ENCODE results near the gene HAUS6. TPM values are rescaled to one million over a fixed set of nuclear protein-coding genes. Genes with fewer than 3 reads are reported as not detected.

HAUS6 gene
- total RNA-seq, 2 donors from 2014 or later, result 7.3 to 11.3 TPM

DNA sequence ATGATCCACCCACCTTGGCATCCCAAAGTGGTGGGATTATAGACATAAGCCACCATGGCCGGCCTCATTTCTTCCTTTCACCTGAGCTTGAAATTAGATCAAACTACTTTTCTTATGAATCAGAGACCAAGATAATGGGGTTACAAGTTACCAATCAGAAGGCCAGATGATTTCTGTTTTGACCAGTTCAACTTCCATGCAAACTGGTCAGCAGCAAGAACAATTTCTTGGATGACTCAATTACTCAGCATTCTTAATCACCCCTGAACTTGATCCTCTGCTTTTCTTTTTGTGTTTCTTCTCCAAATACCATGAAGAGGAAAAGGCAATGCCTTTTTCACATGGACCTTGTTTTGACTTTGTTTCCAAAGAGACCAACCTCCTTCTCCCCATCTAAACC is 34.6 kb upstream of the HAUS6 start:
- intact Hi-C loops (cut with DNase I), result no loop called here
- DNase-seq (ENCODE audit: low spot score), result no peak
- Histone ChIP-seq H3K4me1 (replicated peaks) (no peaks in the 10 kb centered on the region), H3K27ac (no peak overlapping the region), H3K9me3 (no peaks in the 10 kb centered on the region), H3K36me3 (no peaks in the 10 kb centered on the region), H3K4me3 (no peak overlapping the region), H3K27me3 (replicated peaks; ENCODE audit: insufficient read depth) (no peaks in the 10 kb centered on the region)
- WGBS, result 93% methylated on average over 1 of the region's 1 CpG
- TF ChIP-seq POLR2A (IDR thresholded peaks at IDR 0.05) (no peak), POLR2AphosphoS5 (IDR thresholded peaks at IDR 0.05) (no peak)
- TF ChIP-seq, protein P1, sequence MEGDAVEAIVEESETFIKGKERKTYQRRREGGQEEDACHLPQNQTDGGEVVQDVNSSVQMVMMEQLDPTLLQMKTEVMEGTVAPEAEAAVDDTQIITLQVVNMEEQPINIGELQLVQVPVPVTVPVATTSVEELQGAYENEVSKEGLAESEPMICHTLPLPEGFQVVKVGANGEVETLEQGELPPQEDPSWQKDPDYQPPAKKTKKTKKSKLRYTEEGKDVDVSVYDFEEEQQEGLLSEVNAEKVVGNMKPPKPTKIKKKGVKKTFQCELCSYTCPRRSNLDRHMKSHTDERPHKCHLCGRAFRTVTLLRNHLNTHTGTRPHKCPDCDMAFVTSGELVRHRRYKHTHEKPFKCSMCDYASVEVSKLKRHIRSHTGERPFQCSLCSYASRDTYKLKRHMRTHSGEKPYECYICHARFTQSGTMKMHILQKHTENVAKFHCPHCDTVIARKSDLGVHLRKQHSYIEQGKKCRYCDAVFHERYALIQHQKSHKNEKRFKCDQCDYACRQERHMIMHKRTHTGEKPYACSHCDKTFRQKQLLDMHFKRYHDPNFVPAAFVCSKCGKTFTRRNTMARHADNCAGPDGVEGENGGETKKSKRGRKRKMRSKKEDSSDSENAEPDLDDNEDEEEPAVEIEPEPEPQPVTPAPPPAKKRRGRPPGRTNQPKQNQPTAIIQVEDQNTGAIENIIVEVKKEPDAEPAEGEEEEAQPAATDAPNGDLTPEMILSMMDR (IDR thresholded peaks at IDR 0.05), result no peak

DNA sequence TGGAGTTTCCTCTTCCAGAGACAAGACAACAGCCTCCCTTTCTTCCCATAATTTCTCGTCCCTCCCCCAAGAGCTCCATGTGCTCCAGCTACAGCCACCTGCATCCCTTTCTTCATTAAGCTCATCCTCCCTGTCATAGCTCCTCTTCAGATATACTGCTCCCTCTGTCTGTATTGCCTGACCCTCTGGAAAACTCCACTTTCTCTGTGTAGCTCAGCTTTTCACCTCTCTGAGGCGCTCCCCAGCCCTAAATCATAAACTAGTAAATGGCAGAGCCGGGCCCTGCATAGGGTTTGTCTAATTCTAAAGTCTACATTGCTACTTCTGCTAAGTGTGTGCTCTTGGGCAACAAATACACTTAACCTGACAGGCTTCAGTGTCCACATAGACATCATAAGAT is 33.4 kb upstream of the HAUS6 start:
- no peak for DNase-seq (ENCODE audit: low spot score)
- H3K4me1 ChIP-seq (replicated peaks), result no peaks in the 10 kb centered on the region
- no peaks in the 10 kb centered on the region for H3K9me3 ChIP-seq
- no peak overlapping the region for H3K27ac ChIP-seq
- intact Hi-C loops (cut with DNase I), result no loop called here
- no peak overlapping the region for H3K4me3 ChIP-seq
- 69% methylated on average over 3 of the region's 3 CpGs for WGBS
- H3K36me3 ChIP-seq, result no peaks in the 10 kb centered on the region
- TF ChIP-seq POLR2AphosphoS5 (IDR thresholded peaks at IDR 0.05), result no peak
- TF ChIP-seq, protein P1 (IDR thresholded peaks at IDR 0.05), result no peak
- TF ChIP-seq POLR2A (IDR thresholded peaks at IDR 0.05), result no peak
- no peaks in the 10 kb centered on the region for H3K27me3 ChIP-seq (replicated peaks; ENCODE audit: insufficient read depth)

DNA sequence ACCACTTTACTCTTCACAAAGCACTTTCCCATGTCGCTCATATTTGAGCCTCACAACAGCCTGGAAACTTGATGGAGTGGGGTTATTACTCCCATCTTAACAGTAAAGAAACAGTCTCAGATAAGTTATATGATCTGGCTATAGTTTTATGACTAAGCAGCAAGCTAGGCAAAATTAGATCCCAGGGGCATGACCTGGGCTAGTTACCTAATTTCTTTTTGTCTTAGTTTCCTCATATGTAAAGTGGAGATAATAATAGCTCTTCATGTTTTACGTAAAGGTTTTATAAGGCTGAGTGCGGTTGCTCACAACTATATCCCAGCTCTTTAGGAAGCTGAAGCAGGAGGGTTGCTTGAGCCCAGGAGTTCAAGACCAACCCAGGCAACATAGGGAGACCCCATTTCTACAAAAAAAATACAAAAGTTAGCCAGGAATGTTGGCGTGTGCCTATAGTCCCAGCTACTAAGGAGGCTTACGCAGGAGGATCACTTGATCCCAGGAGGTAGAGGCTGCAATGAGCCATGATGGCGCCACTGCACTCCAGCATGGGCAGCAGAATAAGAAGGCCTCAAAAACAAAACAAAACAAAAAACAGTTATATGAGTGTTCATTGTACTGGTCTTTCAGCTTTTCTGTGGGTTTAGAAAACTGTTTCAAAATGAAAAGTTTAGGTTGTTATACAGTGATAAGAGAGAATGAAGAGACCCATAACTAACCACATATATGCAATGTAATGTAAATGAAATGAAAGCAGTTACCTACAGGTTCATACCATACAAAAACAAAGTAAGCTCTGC is 31.0 kb upstream of the HAUS6 start:
- no peaks in the 10 kb centered on the region for H3K9me3 ChIP-seq
- TF ChIP-seq POLR2A (IDR thresholded peaks at IDR 0.05), result no peak
- TF ChIP-seq POLR2AphosphoS5 (IDR thresholded peaks at IDR 0.05), result no peak
- TF ChIP-seq, protein P1 (IDR thresholded peaks at IDR 0.05), result no peak
- H3K36me3 ChIP-seq, result no peaks in the 10 kb centered on the region
- intact Hi-C loops (cut with DNase I), result no loop called here
- no peaks in the 10 kb centered on the region for H3K27me3 ChIP-seq (replicated peaks; ENCODE audit: insufficient read depth)
- no peak overlapping the region for H3K27ac ChIP-seq
- H3K4me3 ChIP-seq, result no peak overlapping the region
- DNase-seq (ENCODE audit: low spot score), result no peak
- WGBS, result 65% methylated on average over 6 of the region's 6 CpGs
- H3K4me1 ChIP-seq (replicated peaks), result no peaks in the 10 kb centered on the region

DNA sequence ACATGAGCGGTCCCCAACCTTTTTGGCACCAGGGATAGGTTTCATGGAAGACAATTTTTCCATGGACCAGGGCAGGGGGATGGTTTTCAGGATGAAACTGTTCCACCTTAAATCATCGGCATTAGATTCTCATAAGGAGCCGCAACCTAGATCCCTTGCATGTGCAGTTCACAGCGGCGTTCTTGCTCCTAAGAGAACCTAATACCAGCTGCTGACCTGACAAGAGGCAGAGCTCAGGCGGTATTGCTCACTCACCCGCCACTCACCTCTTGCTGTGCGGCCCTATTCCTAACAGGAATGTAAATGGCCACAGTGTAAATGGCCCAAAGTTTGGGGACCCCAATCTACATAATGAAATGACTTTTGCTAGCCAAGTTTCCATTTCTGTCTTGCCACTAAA is 27.7 kb upstream of the HAUS6 start:
- intact Hi-C loops (cut with DNase I), result no loop called here
- Histone ChIP-seq H3K4me1 (replicated peaks) (no peaks in the 10 kb centered on the region), H3K9me3 (no peaks in the 10 kb centered on the region), H3K4me3 (no peak overlapping the region), H3K27ac (no peak overlapping the region), H3K36me3 (no peaks in the 10 kb centered on the region), H3K27me3 (replicated peaks; ENCODE audit: insufficient read depth) (no peaks in the 10 kb centered on the region)
- 87% methylated on average over 8 of the region's 8 CpGs for WGBS
- TF ChIP-seq, protein P1 (IDR thresholded peaks at IDR 0.05), result no peak
- TF ChIP-seq POLR2A (IDR thresholded peaks at IDR 0.05) (no peak), POLR2AphosphoS5 (IDR thresholded peaks at IDR 0.05) (no peak)
- no peak for DNase-seq (ENCODE audit: low spot score)

Measured in prostate gland (tissue), 2 donors.